ENCODE data around the gene INO80C.
A peak's percentile ranks its signal among the peaks of the same experiment; 100 is the strongest.
"Not testable (repeated sequence)": the region's sequence is repeated elsewhere in the genome, so short reads cannot be mapped to it uniquely, and the experiment has no call there.

INO80C gene

GRCh38 chr18:35463827-35464226 is 33.9 kb downstream of the INO80C start:
- H3K4me1 Mint-ChIP-seq = peaks cover 6% of the 10 kb centered on the region

GRCh38 chr18:35463050-35463449 is 34.7 kb downstream of the INO80C start:
- no peaks in the 10 kb centered on the region for H3K36me3 Mint-ChIP-seq
- H3K27ac Mint-ChIP-seq = no peak overlapping the region
- H3K4me1 Mint-ChIP-seq = peaks cover 7% of the 10 kb centered on the region
- no peaks in the 10 kb centered on the region for H3K9me3 Mint-ChIP-seq
- ATAC-seq (no peak), DNase-seq (ENCODE audit: low spot score in 2 of 2) (no peak)
- H3K4me3 Mint-ChIP-seq = no peak overlapping the region

More at GRCh38 chr18:35463827-35464226, 33.9 kb downstream of the INO80C start:
- no peak for DNase-seq (ENCODE audit: low spot score in 2 of 2)
- H3K4me3 Mint-ChIP-seq = no peak overlapping the region
- H3K27ac Mint-ChIP-seq = no peak overlapping the region
- ATAC-seq = no peak
- peaks cover 1% of the 10 kb centered on the region for H3K36me3 Mint-ChIP-seq
- H3K9me3 Mint-ChIP-seq = no peaks in the 10 kb centered on the region

- Mint-ChIP-seq H3K9me3 (no peaks in the 10 kb centered on the region), H3K27ac (peak overlapping the region; percentile 63), H3K4me3 (no peak overlapping the region), H3K4me1 (peaks cover 7% of the 10 kb centered on the region), H3K36me3 (no peaks in the 10 kb centered on the region)
- DNase-seq (ENCODE audit: low spot score in 2 of 2) (no peak), ATAC-seq (no peak)
Observed at GRCh38 chr18:35460736-35461161, 37.0 kb downstream of the INO80C start.

GRCh38 chr18:35459997-35460396 is 37.8 kb downstream of the INO80C start:
- ATAC-seq = no peak
- Mint-ChIP-seq H3K4me3 (no peak overlapping the region), H3K9me3 (no peaks in the 10 kb centered on the region), H3K27ac (peak overlapping the region; percentile 63), H3K4me1 (peaks cover 7% of the 10 kb centered on the region), H3K36me3 (no peaks in the 10 kb centered on the region)
- no peak for DNase-seq (ENCODE audit: low spot score in 2 of 2)

- no peaks in the 10 kb centered on the region for H3K9me3 Mint-ChIP-seq
- H3K4me1 Mint-ChIP-seq = peaks cover 7% of the 10 kb centered on the region
- DNase-seq (ENCODE audit: low spot score in 2 of 2) (no peak), ATAC-seq (peak; percentile 36)
- H3K27ac Mint-ChIP-seq = no peak overlapping the region
- H3K4me3 Mint-ChIP-seq = no peak overlapping the region
- no peaks in the 10 kb centered on the region for H3K36me3 Mint-ChIP-seq
Observed at GRCh38 chr18:35458677-35459441, 38.9 kb downstream of the INO80C start.

GRCh38 chr18:35458271-35458670 is 39.5 kb downstream of the INO80C start:
- ATAC-seq (no peak), DNase-seq (ENCODE audit: low spot score in 2 of 2) (no peak)
- H3K4me1 Mint-ChIP-seq = peaks cover 7% of the 10 kb centered on the region
- H3K4me3 Mint-ChIP-seq = no peak overlapping the region
- no peak overlapping the region for H3K27ac Mint-ChIP-seq
- no peaks in the 10 kb centered on the region for H3K9me3 Mint-ChIP-seq
- H3K36me3 Mint-ChIP-seq = no peaks in the 10 kb centered on the region

GRCh38 chr18:35457140-35457704 is 40.5 kb downstream of the INO80C start:
- peaks cover 7% of the 10 kb centered on the region for H3K4me1 Mint-ChIP-seq
- DNase-seq (ENCODE audit: low spot score in 2 of 2) = no peak
- H3K4me3 Mint-ChIP-seq = no peak overlapping the region
- no peak overlapping the region for H3K27ac Mint-ChIP-seq
- H3K36me3 Mint-ChIP-seq = no peaks in the 10 kb centered on the region
- no peaks in the 10 kb centered on the region for H3K9me3 Mint-ChIP-seq
- ATAC-seq = no peak

GRCh38 chr18:35455926-35456763 is 41.6 kb downstream of the INO80C start:
- ATAC-seq (no peak), DNase-seq (ENCODE audit: low spot score in 2 of 2) (no peak)
- Mint-ChIP-seq H3K4me1 (peaks cover 7% of the 10 kb centered on the region), H3K27ac (no peak overlapping the region), H3K4me3 (no peak overlapping the region), H3K9me3 (no peaks in the 10 kb centered on the region), H3K36me3 (no peaks in the 10 kb centered on the region)

- DNase-seq (ENCODE audit: low spot score in 2 of 2) (no peak), ATAC-seq (no peak)
- Mint-ChIP-seq H3K36me3 (no peaks in the 10 kb centered on the region), H3K4me3 (no peak overlapping the region), H3K27ac (no peak overlapping the region), H3K9me3 (no peaks in the 10 kb centered on the region), H3K4me1 (peaks cover 7% of the 10 kb centered on the region)
Observed at GRCh38 chr18:35454803-35455202, 43.0 kb downstream of the INO80C start.

GRCh38 chr18:35453065-35453464 is 44.7 kb downstream of the INO80C start:
- not testable (repeated sequence) for DNase-seq (ENCODE audit: low spot score in 2 of 2); H3K4me1 Mint-ChIP-seq; H3K27ac Mint-ChIP-seq; H3K36me3 Mint-ChIP-seq; ATAC-seq; H3K4me3 Mint-ChIP-seq; H3K9me3 Mint-ChIP-seq

- no peaks in the 10 kb centered on the region for H3K9me3 Mint-ChIP-seq
- DNase-seq (ENCODE audit: low spot score in 2 of 2) = no peak
- H3K36me3 Mint-ChIP-seq = no peaks in the 10 kb centered on the region
- no peak for ATAC-seq
- H3K27ac Mint-ChIP-seq = no peak overlapping the region
- no peaks in the 10 kb centered on the region for H3K4me1 Mint-ChIP-seq
- H3K4me3 Mint-ChIP-seq = no peak overlapping the region
Observed at GRCh38 chr18:35451916-35452315, 45.8 kb downstream of the INO80C start.

- Mint-ChIP-seq H3K36me3 (no peaks in the 10 kb centered on the region), H3K4me3 (no peak overlapping the region), H3K27ac (no peak overlapping the region), H3K9me3 (no peaks in the 10 kb centered on the region), H3K4me1 (no peaks in the 10 kb centered on the region)
- DNase-seq (ENCODE audit: low spot score in 2 of 2) = no peak
- no peak for ATAC-seq
Observed at GRCh38 chr18:35451032-35451431, 46.7 kb downstream of the INO80C start.

GRCh38 chr18:35444636-35445035 is 53.1 kb downstream of the INO80C start:
- Mint-ChIP-seq H3K9me3 (no peaks in the 10 kb centered on the region), H3K4me1 (no peaks in the 10 kb centered on the region), H3K4me3 (no peak overlapping the region), H3K36me3 (no peaks in the 10 kb centered on the region), H3K27ac (no peak overlapping the region)
- no peak for ATAC-seq
- no peak for DNase-seq (ENCODE audit: low spot score in 2 of 2)

- H3K27ac Mint-ChIP-seq = no peak overlapping the region
- H3K36me3 Mint-ChIP-seq = no peaks in the 10 kb centered on the region
- no peaks in the 10 kb centered on the region for H3K4me1 Mint-ChIP-seq
- DNase-seq (ENCODE audit: low spot score in 2 of 2) (no peak), ATAC-seq (no peak)
- no peaks in the 10 kb centered on the region for H3K9me3 Mint-ChIP-seq
- H3K4me3 Mint-ChIP-seq = no peak overlapping the region
Observed at GRCh38 chr18:35443847-35444246, 53.9 kb downstream of the INO80C start.

- Mint-ChIP-seq H3K9me3 (no peaks in the 10 kb centered on the region), H3K4me1 (no peaks in the 10 kb centered on the region), H3K4me3 (no peak overlapping the region), H3K36me3 (no peaks in the 10 kb centered on the region), H3K27ac (no peak overlapping the region)
- ATAC-seq (no peak), DNase-seq (ENCODE audit: low spot score in 2 of 2) (no peak)
Observed at GRCh38 chr18:35443434-35443833, 54.3 kb downstream of the INO80C start.

Measured in stimulated activated effector memory CD8-positive, alpha-beta T cell treated with anti-CD3 and anti-CD28 coated beads, Interleukin-12 subunit alpha, Interleukin-12 subunit beta, amount 100 ng/mL, for 72 hours (primary cell).